Fibroblast of villous mesenchyme (primary cell): ENCODE results near the gene ATXN7L2. TPM values are rescaled to one million over a fixed set of nuclear protein-coding genes. Genes with fewer than 3 reads are reported as not detected.
"Not testable (repeated sequence)": the region's sequence is repeated elsewhere in the genome, so short reads cannot be mapped to it uniquely, and the experiment has no call there.

Experiments
- DNase-seq: peaks from one replicate; pipeline ENCODE4 v3.0.0-alpha.2; 2010; ENCODE audit warnings: low read depth
- H3K4me3 ChIP-seq: 2 replicates; pipeline ENCODE4 v1.5.1; 2011; ENCODE audit warnings: low read depth, mild to moderate bottlenecking, low read length
- CTCF ChIP-seq: IDR thresholded peaks from 2 replicates; pipeline ENCODE4 v1.5.1; 2012; ENCODE audit warnings: low read depth, mild to moderate bottlenecking, low read length; ENCODE audit not compliant: insufficient read depth
- total RNA-seq: library from RNA; depleted of rRNA; stranded (reverse); fragments of >200 nt; gene quantifications from 2 replicates; pipeline ENCODE4 v1.2.3, GENCODE V29; 2012

ATXN7L2 gene
- total RNA-seq: 3.9 and 4.7 TPM in 2 replicates

GRCh38 chr1:109483672-109484518, at the start of gene ATXN7L2:
ATXN7L2 (plus strand) TSS chr1:109483905; CDS start chr1:109483954, 49 bp downstream.
- H3K4me3 ChIP-seq: peak within 1 kb of the TSS; percentile 85
- peak; percentile 90 for DNase-seq
- TF ChIP-seq CTCF: no peak

GRCh38 chr1:109434484-109434883, 49.2 kb upstream of the ATXN7L2 start:
- DNase-seq: no peak
- no peak for TF ChIP-seq CTCF

GRCh38 chr1:109438798-109439297, 44.9 kb upstream of the ATXN7L2 start:
- no peak overlapping the region for H3K4me3 ChIP-seq
- DNase-seq: peak; percentile 92
- TF ChIP-seq CTCF: no peak

More at GRCh38 chr1:109434484-109434883, 49.2 kb upstream of the ATXN7L2 start:
- H3K4me3 ChIP-seq: no peak overlapping the region

- TF ChIP-seq CTCF: no peak
- H3K4me3 ChIP-seq: no peak overlapping the region
- DNase-seq: peak; percentile 82
Measured at GRCh38 chr1:109441069-109441468, 42.6 kb upstream of the ATXN7L2 start.

GRCh38 chr1:109443476-109443875, 40.2 kb upstream of the ATXN7L2 start:
- DNase-seq: peak; percentile 62
- no peak overlapping the region for H3K4me3 ChIP-seq
- TF ChIP-seq CTCF: no peak

- TF ChIP-seq CTCF: no peak
- H3K4me3 ChIP-seq: no peak overlapping the region
- DNase-seq: no peak
Measured at GRCh38 chr1:109444346-109444745, 39.4 kb upstream of the ATXN7L2 start.

GRCh38 chr1:109445949-109446695, 37.6 kb upstream of the ATXN7L2 start:
- not testable (repeated sequence) for H3K4me3 ChIP-seq
- DNase-seq: peak; percentile 90
